IMR-90 (cell line): Measurements from ENCODE around the gene CLNK. TPM values are rescaled to one million over a fixed set of nuclear protein-coding genes. Genes with fewer than 3 reads are reported as not detected.

ENCODE experiments used
- ATAC-seq: fragments of 200-7000 bp; cut with Tn5 transposase; 2 replicates; pipeline ENCODE4 v1.9.1; 2020; ENCODE audit warnings: low read depth, mild to moderate bottlenecking, moderate library complexity
- BruUV-seq: library from RNA; stranded (reverse); fragments of 400-500 nt; replicated peaks from 2 replicates; lab custom pipeline; 2021; lab: Mats Ljungman, UMichigan
- CTCF ChIA-PET: fragments of 300-600 bp; formaldehyde crosslinking; extraction: SDS; loops from one replicate; lab custom pipeline; 2021; ENCODE audit warnings: antibody characterized with exemption; lab: Yijun Ruan, JAX
- POLR2A ChIA-PET: fragments of 300-600 bp; sonication (Branson Sonifier 250); formaldehyde crosslinking; loops from one replicate; lab custom pipeline; 2022; ENCODE audit warnings: antibody characterized with exemption; ENCODE audit not compliant: unreplicated experiment; lab: Charles Lee
- DNase-seq: peaks from one replicate; pipeline ENCODE4 v3.0.0; 2013
- H2AFZ ChIP-seq: replicated peaks from 2 replicates; pipeline ENCODE3; 2013; ENCODE audit warnings: low read length, mild to moderate bottlenecking; ENCODE audit not compliant: poor library complexity
- H2AK5ac ChIP-seq: 2 replicates; pipeline ENCODE4 v1.6.1; 2013; ENCODE audit warnings: low read depth, low read length, inconsistent platforms
- H2AK9ac ChIP-seq: replicated peaks from 2 replicates; pipeline ENCODE3; 2013; ENCODE audit warnings: mild to moderate bottlenecking, low read depth, low read length, moderate library complexity; ENCODE audit not compliant: poor library complexity
- H2BK120ac ChIP-seq: 2 replicates; pipeline ENCODE4 v1.6.1; 2013; ENCODE audit warnings: low read depth, low read length, inconsistent platforms
- H2BK15ac ChIP-seq: 3 replicates; pipeline ENCODE4 v1.6.1; 2013; ENCODE audit warnings: low read depth, low read length, inconsistent platforms
- H2BK20ac ChIP-seq: 2 replicates; pipeline ENCODE4 v1.6.1; 2013; ENCODE audit warnings: low read depth, mild to moderate bottlenecking, inconsistent platforms, low read length, moderate library complexity
- H2BK5ac ChIP-seq: 2 replicates; pipeline ENCODE4 v1.6.1; 2013; ENCODE audit warnings: mild to moderate bottlenecking, low read depth, low read length, inconsistent platforms; ENCODE audit not compliant: poor library complexity, severe bottlenecking
- H3K14ac ChIP-seq: replicated peaks from 2 replicates; pipeline ENCODE4 v1.6.1; 2013; ENCODE audit warnings: low read depth, low read length, inconsistent platforms
- H3K18ac ChIP-seq: 2 replicates; pipeline ENCODE4 v1.6.1; 2013; ENCODE audit warnings: low read depth, low read length, control low read depth
- H3K23ac ChIP-seq: 2 replicates; pipeline ENCODE4 v1.6.1; 2013; ENCODE audit warnings: low read depth, low read length, inconsistent platforms
- H3K27ac ChIP-seq: 2 replicates; pipeline ENCODE4 v1.5.1; 2013; ENCODE audit warnings: mild to moderate bottlenecking, control low read depth, low read length; ENCODE audit not compliant: insufficient read depth
- H3K27me3 ChIP-seq: 2 replicates; pipeline ENCODE4 v1.6.1; 2013; ENCODE audit warnings: low read length; ENCODE audit not compliant: control insufficient read depth, insufficient read depth
- H3K36me3 ChIP-seq: 2 replicates; pipeline ENCODE4 v1.6.1; 2013; ENCODE audit warnings: low read length, mixed read lengths; ENCODE audit not compliant: control insufficient read depth, insufficient read depth
- H3K4ac ChIP-seq: 2 replicates; pipeline ENCODE4 v1.6.1; 2013; ENCODE audit warnings: low read depth, low read length, inconsistent platforms
- H3K4me1 ChIP-seq: 2 replicates; pipeline ENCODE4 v1.6.1; 2013; ENCODE audit warnings: low read length, mixed read lengths; ENCODE audit not compliant: control insufficient read depth, insufficient read depth
- H3K4me2 ChIP-seq: 2 replicates; pipeline ENCODE4 v1.6.1; 2013; ENCODE audit warnings: low read depth, mild to moderate bottlenecking, control low read depth, low read length, moderate library complexity
- H3K4me3 ChIP-seq: 2 replicates; pipeline ENCODE4 v1.5.1; 2013; ENCODE audit warnings: low read depth, mild to moderate bottlenecking, control low read depth, low read length, moderate library complexity; ENCODE audit not compliant: insufficient read depth
- H3K56ac ChIP-seq: 2 replicates; pipeline ENCODE4 v1.6.1; 2013; ENCODE audit warnings: low read length, inconsistent platforms; ENCODE audit not compliant: insufficient read depth; ENCODE audit errors: extremely low read depth
- H3K79me1 ChIP-seq, 2 experiments: 2 replicates each; pipeline ENCODE4 v1.6.1; 2013; ENCODE audit warnings: low read length in 2 of 2, inconsistent platforms in 1 of 2, low read depth in 1 of 2
- H3K9ac ChIP-seq: 2 replicates; pipeline ENCODE4 v1.6.1; 2013; ENCODE audit warnings: low read depth, low read length, control low read depth
- H3K9me1 ChIP-seq: 2 replicates; pipeline ENCODE4 v1.6.1; 2013; ENCODE audit warnings: low read length, inconsistent platforms; ENCODE audit not compliant: insufficient read depth
- H3K9me3 ChIP-seq: 2 replicates; pipeline ENCODE4 v1.6.1; 2013; ENCODE audit warnings: low read length; ENCODE audit not compliant: control insufficient read depth, insufficient read depth
- H4K20me1 ChIP-seq: 2 replicates; pipeline ENCODE4 v1.6.1; 2013; ENCODE audit warnings: low read length, inconsistent platforms; ENCODE audit not compliant: insufficient read depth
- H4K5ac ChIP-seq: 2 replicates; pipeline ENCODE4 v1.6.1; 2013; ENCODE audit warnings: mild to moderate bottlenecking, low read depth, low read length, control low read depth
- H4K8ac ChIP-seq, 2 experiments: 2 replicates each; pipeline ENCODE4 v1.6.1; 2013; ENCODE audit warnings: low read depth in 2 of 2, low read length in 2 of 2, control low read depth in 1 of 2, inconsistent platforms in 1 of 2
- H4K91ac ChIP-seq: 2 replicates; pipeline ENCODE4 v1.6.1; 2013; ENCODE audit warnings: low read depth, low read length, inconsistent platforms; ENCODE audit not compliant: insufficient read depth
- BHLHE40 ChIP-seq: fragments of 150-350 bp; IDR thresholded peaks from 2 replicates; pipeline ENCODE4 v1.6.1; 2016; ENCODE audit warnings: mild to moderate bottlenecking, low read depth, low read length
- CHD1 ChIP-seq: IDR thresholded peaks from 2 replicates; pipeline ENCODE4 v1.6.1; 2012; ENCODE audit warnings: low read depth, low read length, improper control_type of control experiment
- CTCF ChIP-seq: conservative IDR thresholded peaks from 2 replicates; pipeline ENCODE4 v1.5.1; 2012; ENCODE audit warnings: mild to moderate bottlenecking, low read depth, low read length, improper control_type of control experiment
- ELK1 ChIP-seq: fragments of 150-350 bp; IDR thresholded peaks from 2 replicates; pipeline ENCODE4 v1.6.1; 2016; ENCODE audit warnings: low read depth, mild to moderate bottlenecking, low read length, moderate library complexity, borderline replicate concordance
- FOS ChIP-seq: fragments of 150-350 bp; IDR thresholded peaks from 2 replicates; pipeline ENCODE4 v1.6.1; 2016; ENCODE audit warnings: low read depth, low read length
- MAFK ChIP-seq: IDR thresholded peaks from 2 replicates; pipeline ENCODE4 v1.6.1; 2012; ENCODE audit warnings: low read depth, low read length, improper control_type of control experiment
- MAZ ChIP-seq: IDR thresholded peaks from 2 replicates; pipeline ENCODE4 v1.6.1; 2012; ENCODE audit warnings: low read depth, mild to moderate bottlenecking, low read length, improper control_type of control experiment, moderate library complexity, borderline replicate concordance
- MXI1 ChIP-seq: IDR thresholded peaks from 2 replicates; pipeline ENCODE4 v1.6.1; 2012; ENCODE audit warnings: low read depth, mild to moderate bottlenecking, low read length, moderate library complexity, borderline replicate concordance
- NFE2L2 ChIP-seq: fragments of 150-350 bp; IDR thresholded peaks from 2 replicates; pipeline ENCODE4 v1.6.1; 2016; ENCODE audit warnings: low read depth, mild to moderate bottlenecking, low read length
- POLR2A ChIP-seq: IDR thresholded peaks from 2 replicates; pipeline ENCODE4 v1.6.1; 2012; ENCODE audit warnings: mild to moderate bottlenecking, low read depth, low read length
- RAD21 ChIP-seq: IDR thresholded peaks from 2 replicates; pipeline ENCODE4 v1.6.1; 2012; ENCODE audit warnings: low read length, improper control_type of control experiment
- RFX5 ChIP-seq: IDR thresholded peaks from 2 replicates; pipeline ENCODE4 v1.8.0; 2012; ENCODE audit warnings: low read depth, mild to moderate bottlenecking, low read length, moderate library complexity
- SMC3 ChIP-seq: fragments of 150-350 bp; IDR thresholded peaks from 2 replicates; pipeline ENCODE4 v1.6.1; 2016; ENCODE audit warnings: low read depth, mild to moderate bottlenecking, antibody characterized with exemption, low read length, moderate library complexity
- USF2 ChIP-seq: fragments of 150-350 bp; IDR thresholded peaks from 2 replicates; pipeline ENCODE4 v1.6.1; 2017; ENCODE audit warnings: mild to moderate bottlenecking, antibody characterized with exemption, low read length, low read depth
- WGBS, 2 experiments: methylation state at CpG; one replicate each; pipeline versions ENCODE4 v1.1.5 to v1.1.7; 2013; ENCODE audit warnings: missing lambda C conversion rate in 2 of 2; ENCODE audit not compliant: insufficient read length in 1 of 2; ENCODE audit errors: extremely low coverage in 2 of 2; 5-methylcytosine and 5-hydroxymethylcytosine counted together
- dilution Hi-C: fragments of 300-500 bp; cut with HindIII; formaldehyde crosslinking; loops from one replicate; pipeline ENCODE4 v1.14.3; 2018; ENCODE audit warnings: low sequenced_read_pairs; ENCODE audit not compliant: unreplicated experiment
- in situ Hi-C: fragments of 300-500 bp; cut with MboI; formaldehyde crosslinking; loops from 3 replicates; pipeline ENCODE4 v1.14.3; 2019; ENCODE audit warnings: low sequenced_read_pairs, inconsistent platforms, mixed read lengths
- intact Hi-C: fragments of 100-400 bp; cut with micrococcal nuclease; formaldehyde crosslinking; loops from 2 replicates; pipeline ENCODE4 v1.10.0; 2022
- polyA plus RNA-seq, 3 experiments: library from polyadenylated mRNA; depleted of rRNA; stranded (reverse); fragments of >200 nt; gene quantifications; 2 replicates each; pipeline ENCODE4 v1.2.3, GENCODE V29; 2012; ENCODE audit warnings: low replicate concordance in 1 of 3
- total RNA-seq: library from RNA; depleted of rRNA; stranded (reverse); fragments of >200 nt; gene quantifications from 2 replicates; pipeline ENCODE4 v1.2.3, GENCODE V29; 2012

Gene CLNK
- total and polyA plus RNA-seq, 2 of the 4 experiments (the other 2 are of a cell fraction), result not detected

- dilution Hi-C loops, result no loop called here
- Histone ChIP-seq H2AK5ac (no peak overlapping the region), H3K79me1 (no peaks in the 10 kb centered on the region), H3K56ac (no peak overlapping the region), H3K14ac (no peak overlapping the region), H3K9ac (no peak overlapping the region), H3K4ac (no peak overlapping the region), H3K4me1 (no peaks in the 10 kb centered on the region), H2BK5ac (no peak overlapping the region), H4K20me1 (no peaks in the 10 kb centered on the region), H3K4me2 (no peak overlapping the region), H2AK9ac (no peak overlapping the region), H3K36me3 (no peaks in the 10 kb centered on the region), H3K27ac (no peak overlapping the region), H2BK15ac (no peak overlapping the region), H4K91ac (no peak overlapping the region), H3K4me3 (no peak overlapping the region), H3K9me3 (no peaks in the 10 kb centered on the region), H3K27me3 (no peaks in the 10 kb centered on the region), H2BK120ac (no peak overlapping the region), H3K23ac (no peak overlapping the region), H3K9me1 (no peaks in the 10 kb centered on the region), H3K18ac (no peak overlapping the region), H2BK20ac (no peak overlapping the region), H4K8ac (no peak overlapping the region), H2AFZ (no peak overlapping the region), H4K5ac (no peak overlapping the region)
- ChIA-PET POLR2A (no interaction called here), CTCF (no interaction called here)
- intact Hi-C loops, result no loop called here
- no TSS peak for BruUV-seq
- in situ Hi-C loops, result no loop called here
- TF ChIP-seq CHD1, result no peak
- TF ChIP-seq CTCF, result no peak
- TF ChIP-seq POLR2A, result no peak
- TF ChIP-seq USF2, result no peak
- TF ChIP-seq RFX5, result no peak
- TF ChIP-seq SMC3, result no peak
- no peak for TF ChIP-seq MXI1
- TF ChIP-seq RAD21, result no peak
- no peak for TF ChIP-seq ELK1
- no peak for TF ChIP-seq BHLHE40
- no peak for TF ChIP-seq FOS
- TF ChIP-seq MAZ, result no peak
- TF ChIP-seq MAFK, result no peak
- no peak for TF ChIP-seq NFE2L2
- ATAC-seq (no peak), DNase-seq (no peak)
- 89% methylated on average over 1 of the region's 3 CpGs; no CpG with 5 or more reads in 1 of the 2 experiments for WGBS, 2 experiments
These were observed 3.5 kb upstream of the CLNK start for GRCh38 chr4:10688022-10688421.
